Right ventricle myocardium superior (tissue), 1 donor: Measurements from ENCODE around the gene PNMA8A. TPM values are rescaled to one million over a fixed set of nuclear protein-coding genes. Genes with fewer than 3 reads are reported as not detected.

Experiments used
- ATAC-seq: fragments of 200-7000 bp; cut with Tn5 transposase; one replicate; pipeline ENCODE4 v1.9.1; 2020; ENCODE audit warnings: mild to moderate bottlenecking; ENCODE audit not compliant: poor library complexity
- DNase-seq: peaks from one replicate; pipeline ENCODE4 v3.0.0-alpha.2; 2020
- intact Hi-C: fragments of 100-400 bp; cut with DNase I; formaldehyde crosslinking; loops from one replicate; pipeline ENCODE4 v1.11.2; 2022
- total RNA-seq: library from RNA; stranded (reverse); fragmentation: NEBNext Ultra II Directional; extraction: Animal tissue kit (Norgen Biotek cat#: 25700); gene quantifications from one replicate; pipeline ENCODE4 v1.2.1, GENCODE V29; 2021
- donor health status: DM: no; HTN: yes; CAD: no; lungs with severe emphysema.

The PNMA8A gene
- total RNA-seq, 1 donor from 2014 or later, result 7.3 TPM

GRCh38 chr19:46494146-46494940 lies 23.0 kb upstream of the PNMA8A start:
- ATAC-seq (no peak), DNase-seq (no peak)
- intact Hi-C loops, result loop anchor here (10.0 kb wide), 1 partner anchor 220 kb away; no protein-coding TSS in a partner anchor

GRCh38 chr19:46493236-46494145 lies 22.1 kb upstream of the PNMA8A start:
- intact Hi-C loops, result loop anchor here (10.0 kb wide), 1 partner anchor 219 kb away; no protein-coding TSS in a partner anchor
- ATAC-seq (peak; percentile 51), DNase-seq (peak; percentile 71)

GRCh38 chr19:46492841-46493235 lies 21.5 kb upstream of the PNMA8A start:
- DNase-seq (no peak), ATAC-seq (peak; percentile 6)
- intact Hi-C loops, result loop anchor here (10.0 kb wide), 1 partner anchor 218 kb away; no protein-coding TSS in a partner anchor

GRCh38 chr19:46491975-46492682 lies 20.8 kb upstream of the PNMA8A start:
- intact Hi-C loops, result loop anchor here (10.0 kb wide), 1 partner anchor 217 kb away; no protein-coding TSS in a partner anchor
- ATAC-seq (no peak), DNase-seq (no peak)

GRCh38 chr19:46490774-46491173 lies 19.4 kb upstream of the PNMA8A start:
- intact Hi-C loops, result loop anchor here (10.0 kb wide), 1 partner anchor 216 kb away; no protein-coding TSS in a partner anchor
- DNase-seq, result no peak

GRCh38 chr19:46489445-46490272 lies 18.3 kb upstream of the PNMA8A start:
- DNase-seq (peak; percentile 71), ATAC-seq (peak; percentile 66)
- intact Hi-C loops, result loop anchor here (10.0 kb wide), 1 partner anchor 215 kb away; no protein-coding TSS in a partner anchor

More at GRCh38 chr19:46490774-46491173, 19.4 kb upstream of the PNMA8A start:
- ATAC-seq, result no peak

GRCh38 chr19:46488551-46488950 lies 17.2 kb upstream of the PNMA8A start:
- intact Hi-C loops, result loop anchor here (1.0 kb wide), 1 partner anchor 89 kb away; no protein-coding TSS in a partner anchor
- DNase-seq (no peak), ATAC-seq (no peak)

GRCh38 chr19:46487802-46488445 lies 16.6 kb upstream of the PNMA8A start:
- intact Hi-C loops, result loop anchor here (1.0 kb wide), 1 partner anchor 89 kb away; no protein-coding TSS in a partner anchor
- ATAC-seq (peak; percentile 86), DNase-seq (peak; percentile 88)

- intact Hi-C loops, result no loop called here
- DNase-seq (no peak), ATAC-seq (peak; percentile 6)
Observed at GRCh38 chr19:46487178-46487801, 15.9 kb upstream of the PNMA8A start.

GRCh38 chr19:46486358-46486757 lies 15.0 kb upstream of the PNMA8A start:
- intact Hi-C loops, result no loop called here
- DNase-seq (no peak), ATAC-seq (no peak)

GRCh38 chr19:46484656-46485055 lies 13.3 kb upstream of the PNMA8A start:
- ATAC-seq (no peak), DNase-seq (no peak)
- intact Hi-C loops, result no loop called here

- no peak for ATAC-seq
- intact Hi-C loops, result no loop called here
- no peak for DNase-seq
Observed at GRCh38 chr19:46482631-46483030, 11.3 kb upstream of the PNMA8A start.

GRCh38 chr19:46481947-46482346 lies 10.6 kb upstream of the PNMA8A start:
- intact Hi-C loops, result no loop called here
- peak; percentile 66 for ATAC-seq
- no peak for DNase-seq

GRCh38 chr19:46481223-46481848 lies 10.0 kb upstream of the PNMA8A start:
- intact Hi-C loops, result no loop called here
- ATAC-seq (peak; percentile 75), DNase-seq (no peak)

- ATAC-seq, result peak; percentile 73
- intact Hi-C loops, result no loop called here
Observed at GRCh38 chr19:46480415-46480814, 9.1 kb upstream of the PNMA8A start.

GRCh38 chr19:46478356-46478986 lies 7.1 kb upstream of the PNMA8A start:
- ATAC-seq, result no peak
- intact Hi-C loops, result no loop called here
- DNase-seq, result no peak

More at GRCh38 chr19:46480415-46480814, 9.1 kb upstream of the PNMA8A start:
- DNase-seq, result no peak
